ENCODE results near the gene DPYD.

Gene DPYD

DNA sequence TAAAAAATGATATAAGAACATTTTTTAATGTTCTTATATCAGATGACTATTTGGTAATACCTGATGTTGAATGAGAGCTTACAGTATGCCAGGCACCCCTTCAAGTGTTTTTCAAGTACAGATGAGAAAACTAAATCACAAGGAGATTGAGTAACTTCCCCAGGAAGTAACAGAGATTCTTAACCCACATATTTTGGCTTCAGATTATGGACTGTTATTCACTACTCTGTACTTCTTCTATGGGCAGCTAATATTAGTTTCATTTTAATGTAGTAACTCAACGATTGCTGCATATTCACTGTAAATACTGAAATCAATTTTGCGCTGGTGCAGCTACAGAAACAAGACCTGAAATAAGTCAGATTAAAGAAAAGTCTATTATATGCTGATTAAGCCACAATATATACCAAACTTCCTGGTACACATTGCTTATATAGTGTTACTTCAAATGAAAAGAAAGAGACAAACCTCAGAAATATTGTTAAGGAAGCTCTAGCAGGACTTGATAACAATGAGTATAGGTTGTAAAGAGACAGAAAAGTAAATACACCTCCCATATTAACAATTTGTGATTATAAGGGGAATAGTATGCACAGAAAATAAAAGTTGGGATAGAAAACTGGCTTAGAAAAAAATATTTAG is 19.7 kb downstream of the DPYD start:
- TF ChIP-seq, protein P1, sequence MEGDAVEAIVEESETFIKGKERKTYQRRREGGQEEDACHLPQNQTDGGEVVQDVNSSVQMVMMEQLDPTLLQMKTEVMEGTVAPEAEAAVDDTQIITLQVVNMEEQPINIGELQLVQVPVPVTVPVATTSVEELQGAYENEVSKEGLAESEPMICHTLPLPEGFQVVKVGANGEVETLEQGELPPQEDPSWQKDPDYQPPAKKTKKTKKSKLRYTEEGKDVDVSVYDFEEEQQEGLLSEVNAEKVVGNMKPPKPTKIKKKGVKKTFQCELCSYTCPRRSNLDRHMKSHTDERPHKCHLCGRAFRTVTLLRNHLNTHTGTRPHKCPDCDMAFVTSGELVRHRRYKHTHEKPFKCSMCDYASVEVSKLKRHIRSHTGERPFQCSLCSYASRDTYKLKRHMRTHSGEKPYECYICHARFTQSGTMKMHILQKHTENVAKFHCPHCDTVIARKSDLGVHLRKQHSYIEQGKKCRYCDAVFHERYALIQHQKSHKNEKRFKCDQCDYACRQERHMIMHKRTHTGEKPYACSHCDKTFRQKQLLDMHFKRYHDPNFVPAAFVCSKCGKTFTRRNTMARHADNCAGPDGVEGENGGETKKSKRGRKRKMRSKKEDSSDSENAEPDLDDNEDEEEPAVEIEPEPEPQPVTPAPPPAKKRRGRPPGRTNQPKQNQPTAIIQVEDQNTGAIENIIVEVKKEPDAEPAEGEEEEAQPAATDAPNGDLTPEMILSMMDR (conservative IDR thresholded peaks at IDR 0.05; ENCODE audit: low read depth) = no peak
- no peak overlapping the region for H3K27ac ChIP-seq
- ChIA-PET CTCF (no interaction called here), POLR2A (ENCODE audit: low non-redundant PET) (no interaction called here)
- DNase-seq (ENCODE audit: low spot score) = no peak

DNA sequence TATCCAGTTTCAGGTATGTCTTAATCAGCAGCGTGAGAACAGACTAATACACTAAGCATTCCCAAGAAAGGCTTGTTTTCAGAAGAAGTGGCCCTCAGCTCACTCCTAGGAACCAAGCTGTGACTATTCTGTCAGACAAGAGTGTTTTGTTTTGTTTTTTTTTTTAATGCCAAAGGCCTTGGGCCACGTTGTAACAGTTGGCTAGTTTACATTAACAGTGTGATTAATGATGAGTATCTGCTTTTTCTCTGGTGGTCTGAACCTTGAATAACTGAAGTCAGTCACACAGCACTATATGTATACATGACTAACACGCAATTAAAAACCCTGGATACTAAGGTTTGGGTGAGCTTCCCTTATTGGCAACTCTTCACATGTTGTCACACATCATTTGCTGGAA is 21.9 kb downstream of the DPYD start:
- ChIA-PET POLR2A (ENCODE audit: low non-redundant PET) (no interaction called here), CTCF (interaction anchor here (0.7 kb wide), 1 partner anchor 34 kb away, joined by 5 read pairs; no protein-coding TSS in a partner anchor)
- TF ChIP-seq, protein P1 (conservative IDR thresholded peaks at IDR 0.05; ENCODE audit: low read depth) = no peak
- no peak for DNase-seq (ENCODE audit: low spot score)
- H3K27ac ChIP-seq = no peak overlapping the region

DNA sequence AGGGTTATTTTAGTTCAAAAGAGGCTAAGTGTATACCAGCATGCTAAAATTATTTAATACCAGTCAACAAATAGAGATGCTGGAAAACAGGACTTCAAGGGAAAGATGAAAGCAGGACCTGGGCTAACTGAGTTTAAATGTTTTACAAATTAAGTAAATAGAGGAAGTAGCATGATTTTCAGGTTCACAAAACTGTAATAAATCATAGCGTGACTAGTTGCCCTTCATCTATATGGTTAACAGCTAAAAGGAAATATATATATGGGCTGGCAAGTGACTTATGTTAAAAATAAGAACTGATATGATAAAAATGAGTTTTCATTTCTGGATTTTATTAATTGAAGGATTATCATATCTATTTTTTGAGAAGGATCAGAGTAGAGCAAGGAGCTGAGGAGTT is 25.6 kb downstream of the DPYD start:
- POLR2A ChIA-PET (ENCODE audit: low non-redundant PET) = no interaction called here
- no peak overlapping the region for H3K27ac ChIP-seq
- TF ChIP-seq, protein P1 (conservative IDR thresholded peaks at IDR 0.05; ENCODE audit: low read depth) = no peak
- no peak for DNase-seq (ENCODE audit: low spot score)
- CTCF ChIA-PET = no interaction called here

DNA sequence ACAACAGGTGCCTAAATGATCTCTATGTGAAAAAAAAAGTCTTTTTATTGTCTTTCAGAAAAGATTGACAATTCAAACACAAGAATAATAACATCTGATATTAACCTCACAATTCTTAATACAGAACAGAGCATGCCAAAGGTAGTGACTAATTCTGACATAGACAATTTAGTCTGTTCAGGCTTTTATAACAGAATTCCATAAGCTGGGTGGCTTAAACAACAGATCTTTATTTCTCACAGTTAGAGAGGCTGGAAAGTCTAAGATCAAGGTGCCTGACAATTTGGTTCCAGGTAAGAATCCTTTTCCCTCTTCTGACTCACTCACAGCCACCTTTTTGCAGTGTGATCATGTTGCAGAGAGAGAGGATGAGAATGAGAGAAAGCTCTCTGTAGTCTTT is 27.0 kb downstream of the DPYD start:
- CTCF ChIA-PET = no interaction called here

DNA sequence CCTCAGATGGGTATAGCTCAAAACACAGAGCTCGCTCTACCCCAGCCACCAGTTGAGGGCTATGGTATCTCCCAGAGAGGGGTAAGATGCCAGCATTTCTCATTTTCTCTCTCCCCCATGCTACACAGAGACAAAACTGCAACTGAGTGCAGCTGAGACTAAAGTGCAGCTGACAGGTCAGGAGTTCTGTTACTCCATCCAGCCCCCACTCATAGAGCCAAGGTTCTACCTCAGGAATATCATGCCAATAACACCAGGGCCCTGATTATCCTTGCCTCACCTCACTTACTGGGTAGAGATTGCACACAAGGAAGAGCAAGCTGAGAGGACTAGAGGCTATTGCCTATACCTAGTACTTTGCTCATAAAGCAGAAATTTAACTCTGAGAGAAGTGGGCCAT is 34.6 kb downstream of the DPYD start:
- DNase-seq (ENCODE audit: low spot score) = no peak
- TF ChIP-seq, protein P1 (conservative IDR thresholded peaks at IDR 0.05; ENCODE audit: low read depth) = no peak
- ChIA-PET CTCF (interaction anchor here (0.5 to 0.6 kb wide), 2 partner anchors 109 to 748 kb away, joined by 3 read pairs; no protein-coding TSS in a partner anchor), POLR2A (ENCODE audit: low non-redundant PET) (no interaction called here)
- no peak overlapping the region for H3K27ac ChIP-seq

More for the DNA sequence above, 27.0 kb downstream of the DPYD start:
- TF ChIP-seq, protein P1 (conservative IDR thresholded peaks at IDR 0.05; ENCODE audit: low read depth) = no peak
- POLR2A ChIA-PET (ENCODE audit: low non-redundant PET) = no interaction called here
- H3K27ac ChIP-seq = no peak overlapping the region
- no peak for DNase-seq (ENCODE audit: low spot score)

DNA sequence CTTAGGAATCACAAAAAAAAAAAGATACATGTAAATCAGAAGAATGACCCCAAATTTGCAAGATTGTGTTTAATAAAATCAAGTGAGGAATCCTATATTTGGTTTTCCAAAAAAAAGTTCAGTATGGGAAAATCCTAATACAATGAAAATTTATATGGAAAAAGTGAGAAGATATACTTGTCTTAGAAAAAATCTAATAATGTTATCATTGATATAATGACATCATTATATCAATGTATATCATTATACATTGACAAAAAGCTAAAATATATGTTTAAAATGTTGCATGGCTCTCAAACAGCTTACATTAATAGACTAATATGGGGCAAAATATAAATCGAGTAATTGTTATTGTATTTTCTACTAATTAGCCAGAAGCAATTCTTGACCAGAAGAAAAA is 37.0 kb downstream of the DPYD start:
- no peak for DNase-seq (ENCODE audit: low spot score)
- CTCF ChIA-PET = no interaction called here
- no peak overlapping the region for H3K27ac ChIP-seq
- TF ChIP-seq, protein P1 (conservative IDR thresholded peaks at IDR 0.05; ENCODE audit: low read depth) = no peak
- POLR2A ChIA-PET (ENCODE audit: low non-redundant PET) = no interaction called here
